DMS79 treated with DMSO at 0.1 percent for 48 hours (cell line): ENCODE results near the gene CERS6.
"Not testable (repeated sequence)": the region's sequence is repeated elsewhere in the genome, so short reads cannot be mapped to it uniquely, and the experiment has no call there.

ENCODE experiments used
- DNase-seq: peaks from one replicate; lab custom pipeline; 2025; lab: John Stamatoyannopoulos, UW

CERS6 gene

DNA sequence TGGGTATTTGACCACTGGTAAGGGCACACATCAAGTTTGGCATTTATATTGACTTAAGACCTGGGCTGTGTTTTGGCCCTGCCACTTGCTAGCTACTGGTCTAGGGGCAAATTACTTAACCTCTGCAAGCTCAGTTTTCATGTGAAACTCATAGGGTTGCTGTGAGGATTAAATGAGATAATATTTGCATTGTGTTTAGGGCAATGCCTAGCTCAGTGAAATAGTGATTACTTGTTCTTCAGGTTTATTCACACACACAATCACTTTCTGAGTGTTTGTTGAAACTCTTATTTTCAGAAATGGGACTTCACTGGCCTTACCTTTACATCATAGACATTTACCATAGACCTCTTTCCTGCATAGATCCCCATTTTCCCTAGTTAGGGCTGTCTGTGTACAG is 12.3 kb downstream of the CERS6 start:
- DNase-seq, result no peak

DNA sequence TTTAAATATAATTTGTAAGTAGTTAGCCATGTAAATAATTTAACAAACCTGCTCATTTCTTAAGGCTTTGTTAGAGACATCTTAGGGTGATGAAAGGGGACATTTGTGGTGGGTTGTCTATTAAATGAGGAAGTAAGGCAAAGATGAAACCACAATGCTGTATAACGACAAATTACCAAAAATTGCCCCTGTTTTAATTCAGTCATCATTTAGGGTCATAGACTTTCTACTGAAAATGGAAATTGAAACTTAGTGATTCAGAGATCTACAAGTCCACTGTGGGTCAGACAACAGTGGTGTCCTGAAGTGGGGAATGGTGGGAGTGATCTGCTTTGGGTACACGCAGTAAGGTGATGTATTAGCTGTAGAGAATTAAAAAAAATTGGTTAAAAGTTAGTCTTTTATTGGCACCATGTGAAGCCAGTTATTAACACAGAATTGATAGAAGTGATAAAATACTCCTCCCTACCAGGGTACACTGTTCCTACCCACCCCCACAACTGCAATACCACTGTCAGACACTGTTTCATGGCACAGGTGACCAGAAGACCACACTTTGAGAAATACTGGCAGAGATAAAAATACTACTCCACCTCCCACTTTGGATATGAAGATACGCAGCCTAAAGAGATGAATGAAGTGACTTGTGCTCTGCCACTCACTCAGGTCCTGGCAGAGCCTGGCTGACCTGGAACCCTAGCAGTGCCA is 13.4 kb downstream of the CERS6 start:
- no peak for DNase-seq

DNA sequence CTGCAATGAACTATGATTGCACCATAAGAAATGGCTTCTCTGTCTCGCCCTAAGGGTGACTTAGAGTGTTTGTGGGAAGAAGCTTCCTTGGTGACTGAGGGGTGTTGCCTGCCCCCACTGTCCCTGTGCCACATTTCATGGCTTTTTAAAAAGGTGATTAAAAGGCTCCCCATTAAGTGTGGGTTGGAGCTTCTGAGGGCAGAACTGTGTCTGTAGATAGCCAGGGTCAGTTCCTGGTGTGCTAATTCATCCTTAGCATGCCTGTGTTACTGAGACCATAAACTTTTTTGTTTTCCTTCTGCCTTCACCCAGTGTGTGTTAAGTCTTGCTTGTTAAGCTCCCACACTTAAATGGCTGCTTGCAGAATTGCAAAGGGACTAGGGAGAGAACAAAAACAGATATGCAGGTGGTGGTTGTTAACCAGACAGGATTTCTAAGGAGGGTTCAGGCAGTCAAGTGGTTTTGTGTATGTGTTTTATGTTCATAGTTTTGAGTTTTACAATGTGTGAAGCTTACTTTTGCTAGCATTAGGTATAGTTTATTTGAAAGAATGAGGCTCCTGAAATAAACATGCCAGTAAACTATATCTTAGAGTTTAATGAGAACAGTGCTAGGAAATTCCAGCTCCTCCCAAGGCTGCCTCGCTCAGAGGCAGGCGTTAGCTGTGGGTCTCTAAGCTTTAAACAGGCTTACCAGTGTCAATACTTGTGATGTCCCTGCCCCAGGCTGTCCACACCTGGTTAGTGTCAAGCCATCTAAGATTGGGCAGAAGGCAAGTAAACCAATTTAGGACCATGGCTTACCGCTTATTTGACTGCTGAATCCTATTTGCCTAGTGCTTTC is 14.5 kb downstream of the CERS6 start:
- peak; percentile 17 for DNase-seq

DNA sequence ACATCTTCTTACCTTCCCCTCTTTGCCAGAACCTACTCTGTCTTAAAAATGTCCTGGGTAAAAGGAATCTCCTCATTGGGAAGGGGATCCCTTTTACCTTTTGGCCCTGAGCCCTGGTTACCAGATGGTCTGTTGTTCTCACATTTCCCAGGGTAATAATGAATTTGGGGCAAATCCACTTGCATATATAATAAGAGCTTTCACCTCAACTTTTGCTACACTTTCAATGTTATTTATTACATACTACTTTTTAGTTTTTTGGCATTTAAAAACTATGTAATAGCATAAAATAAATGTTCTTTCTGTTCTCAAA is 15.0 kb downstream of the CERS6 start:
- DNase-seq, result no peak

DNA sequence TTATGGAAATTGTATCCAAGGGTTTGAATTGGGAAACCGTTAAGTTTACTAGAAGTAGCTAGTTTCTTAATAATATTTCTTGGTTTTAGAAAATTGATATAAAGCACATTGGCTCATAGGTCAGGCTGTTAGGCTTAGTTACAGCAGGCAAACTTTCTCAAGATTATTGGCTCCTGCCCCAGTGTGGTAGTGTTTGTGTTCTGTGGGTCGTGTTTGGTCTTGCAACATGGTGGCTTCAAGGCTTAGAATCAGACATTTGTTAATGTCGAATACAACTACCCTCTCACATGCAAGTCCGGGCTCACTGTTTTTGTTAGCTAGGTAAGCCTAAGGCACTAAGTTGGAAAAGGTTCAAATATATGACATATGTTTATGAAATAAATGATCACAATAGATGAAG is 19.6 kb downstream of the CERS6 start:
- DNase-seq, result no peak

DNA sequence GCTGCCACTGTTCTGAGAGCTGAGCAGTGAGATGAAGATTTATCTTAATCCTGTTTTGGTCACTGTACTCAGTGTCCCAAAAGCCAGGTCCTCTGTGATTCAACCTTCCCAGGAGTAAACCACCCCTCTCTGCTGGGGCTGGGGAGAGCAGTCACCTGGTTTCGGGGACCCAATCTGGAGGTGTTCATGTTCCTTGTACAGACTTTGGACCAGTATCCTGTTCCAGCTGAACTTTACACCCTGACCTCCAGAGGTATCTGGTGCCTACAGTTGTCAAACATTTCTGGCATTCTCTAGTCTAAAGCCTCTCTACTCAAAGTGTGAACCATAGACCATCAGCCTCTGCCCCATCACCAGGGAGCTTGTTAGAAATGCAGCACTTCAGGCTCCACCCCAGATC is 22.1 kb downstream of the CERS6 start:
- no peak for DNase-seq

DNA sequence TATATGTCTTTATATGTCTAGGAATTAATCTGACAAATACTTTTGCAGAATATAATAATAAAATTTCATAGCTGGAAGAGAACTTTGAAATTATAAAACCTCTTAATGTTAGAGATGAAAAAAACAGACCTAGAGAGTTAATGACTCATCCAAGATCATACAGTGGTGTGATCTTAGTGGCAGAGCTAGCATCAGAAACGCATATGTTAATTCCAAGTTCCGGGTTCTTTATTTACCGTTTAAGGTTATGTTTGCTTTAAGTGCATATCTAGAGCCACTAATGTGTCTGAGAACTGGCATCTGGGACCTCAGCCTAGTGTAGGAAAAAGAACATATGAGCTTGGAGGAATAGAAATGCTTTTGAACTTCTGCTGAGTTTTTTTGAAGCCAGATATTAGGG is 24.3 kb downstream of the CERS6 start:
- no peak for DNase-seq

DNA sequence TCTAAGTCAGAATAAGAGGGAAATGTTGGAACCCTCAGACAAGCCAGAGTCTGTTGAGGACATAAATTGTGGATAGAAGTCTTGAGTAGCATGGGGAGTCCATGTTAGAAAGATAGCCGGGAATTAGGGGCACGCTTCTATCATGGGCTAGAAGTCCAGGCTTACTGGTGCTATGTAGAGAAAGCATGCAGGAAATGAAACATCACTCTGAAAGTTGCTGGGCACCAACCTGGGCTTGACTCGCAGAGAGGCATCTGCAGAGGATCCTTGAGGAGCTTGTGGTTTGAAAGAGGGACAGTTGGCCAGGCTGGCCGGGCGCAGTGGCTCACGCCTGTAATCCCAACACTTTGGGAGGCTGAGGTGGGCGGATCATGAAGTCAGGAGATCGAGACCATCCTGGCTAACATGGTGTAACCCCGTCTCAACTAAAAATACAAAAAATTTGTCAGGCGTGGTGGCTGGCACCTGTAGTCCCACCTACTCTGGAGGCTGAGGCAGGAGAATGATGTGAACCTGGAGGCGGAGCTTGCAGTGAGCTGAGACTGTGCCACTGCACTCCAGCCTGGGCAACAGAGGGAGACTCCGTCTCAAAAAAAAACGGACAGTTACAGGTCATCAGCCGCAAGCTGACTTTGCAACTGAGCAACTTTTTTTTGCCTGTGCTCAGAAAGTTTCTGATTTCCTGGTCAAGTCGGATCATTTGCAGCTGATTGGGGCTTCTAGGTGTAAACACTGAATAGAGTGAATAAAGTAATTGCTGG is 24.9 kb downstream of the CERS6 start:
- DNase-seq, result no peak

DNA sequence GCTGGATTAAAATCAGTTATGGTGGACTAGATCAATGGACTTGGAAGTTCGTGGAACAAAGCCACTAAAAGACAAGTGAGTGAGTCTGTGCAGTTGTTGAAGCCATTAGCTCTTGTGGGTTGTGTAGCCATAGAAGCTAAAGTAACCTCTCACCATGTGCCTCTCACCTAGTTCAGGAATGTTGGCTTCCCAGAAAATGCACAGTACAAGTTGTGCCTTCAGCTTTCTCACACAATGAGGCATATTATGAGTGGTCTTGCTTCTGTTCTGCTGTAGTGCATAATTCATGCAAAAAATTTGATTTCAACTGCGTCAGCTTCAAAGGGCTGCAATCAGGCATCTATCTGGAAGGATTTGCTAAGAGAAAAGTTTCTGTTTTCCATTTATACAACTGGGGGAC is 26.2 kb downstream of the CERS6 start:
- DNase-seq, result no peak

DNA sequence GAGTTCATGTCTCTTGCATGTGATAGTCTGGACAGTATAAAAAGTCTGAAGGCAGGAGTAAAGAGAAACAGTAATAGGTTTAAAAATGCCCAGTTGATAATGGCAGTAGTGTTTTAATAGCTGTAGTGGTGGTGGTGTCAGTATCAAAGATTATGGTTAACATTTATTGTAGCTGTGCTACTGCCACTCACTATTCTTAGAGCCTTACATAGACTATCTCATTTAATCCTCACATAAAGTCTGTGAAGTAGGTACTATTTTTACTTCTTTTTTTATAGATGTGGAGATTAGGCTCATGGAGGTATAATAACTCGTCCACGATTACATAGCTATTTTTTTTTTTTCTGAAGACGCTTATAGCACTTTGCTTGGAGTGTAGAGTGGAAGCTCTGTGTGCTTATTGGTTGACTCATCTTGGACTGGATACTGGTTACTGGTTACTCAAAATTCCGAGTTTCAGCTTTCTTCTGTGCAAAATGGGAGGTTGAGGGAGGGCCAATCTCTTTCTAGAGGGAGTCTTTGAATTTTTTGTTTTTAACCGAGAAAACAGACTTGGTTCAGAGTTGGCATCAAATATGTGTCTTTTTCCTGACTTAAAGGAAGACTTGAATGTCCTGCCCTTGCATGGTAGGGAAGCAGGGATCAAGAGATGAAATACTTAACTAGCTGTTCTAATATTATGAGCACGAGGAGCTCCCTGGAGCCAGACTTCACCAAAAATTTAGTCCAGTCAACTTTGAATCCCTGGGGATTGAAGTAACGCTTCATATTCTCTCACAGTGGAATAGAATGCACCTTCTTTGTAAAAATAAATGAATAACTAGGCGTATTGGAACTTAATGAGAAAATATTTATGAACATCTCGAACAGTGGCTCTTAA is 27.1 kb downstream of the CERS6 start:
- DNase-seq, result no peak

DNA sequence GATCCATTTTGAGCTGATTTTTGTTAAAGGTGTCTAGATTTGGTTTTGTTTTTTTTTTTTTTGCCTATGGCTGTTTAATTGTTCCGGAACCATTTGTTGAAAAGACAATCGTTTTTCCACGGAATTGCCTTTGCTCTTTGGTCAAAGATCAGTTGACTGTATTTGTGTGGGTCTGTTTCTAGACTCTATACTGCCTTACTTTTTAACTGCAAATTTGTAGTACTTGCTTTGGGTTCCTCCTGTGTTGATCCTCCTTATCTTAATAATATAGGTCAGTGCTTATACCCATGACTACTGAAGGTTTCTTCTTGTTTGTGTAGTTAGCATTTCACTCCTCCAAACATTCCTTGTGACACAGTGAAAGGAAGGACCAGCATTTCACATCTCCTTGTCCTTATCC is 30.4 kb downstream of the CERS6 start:
- no peak for DNase-seq

DNA sequence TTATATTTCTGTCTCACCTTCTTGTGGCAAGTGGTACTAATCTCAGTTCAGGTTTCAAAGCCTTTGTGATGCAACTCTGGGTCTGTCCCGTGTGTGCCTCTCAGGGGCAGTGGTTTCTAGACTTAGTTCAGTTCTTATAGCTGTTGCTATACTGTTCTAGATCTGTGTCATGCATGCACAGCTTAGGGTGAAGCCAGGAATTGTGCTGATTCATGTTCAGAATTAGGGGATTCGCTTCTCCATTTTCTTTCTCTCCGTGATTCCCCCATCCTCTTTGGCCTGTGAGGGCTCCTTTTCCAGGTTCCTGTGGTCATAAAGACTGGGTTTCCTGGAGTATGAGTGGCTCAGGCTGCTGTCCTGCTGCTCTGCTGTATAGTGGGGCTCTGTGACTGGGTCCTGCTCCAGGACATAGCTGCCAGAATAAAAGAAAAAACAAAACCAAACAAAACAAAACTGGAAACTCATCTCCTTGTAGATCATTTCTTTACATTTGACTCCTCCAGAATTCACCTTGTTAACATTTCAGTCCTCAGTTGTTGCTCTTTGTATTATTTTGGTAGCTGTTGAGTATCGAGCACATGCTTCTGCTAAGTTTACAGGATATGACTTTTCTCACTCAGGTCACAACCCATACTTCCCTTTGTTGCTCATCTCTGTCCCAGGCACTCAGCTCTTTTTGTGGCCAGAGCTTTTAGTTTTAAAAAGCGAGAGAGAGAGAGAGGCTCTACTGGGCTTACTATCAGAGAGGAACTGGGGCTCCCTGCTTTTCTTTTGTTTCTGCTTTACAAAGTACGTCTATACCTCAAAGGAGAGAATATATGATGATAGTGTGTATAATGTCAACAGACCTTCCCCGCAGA is 34.2 kb downstream of the CERS6 start:
- DNase-seq, result no peak

DNA sequence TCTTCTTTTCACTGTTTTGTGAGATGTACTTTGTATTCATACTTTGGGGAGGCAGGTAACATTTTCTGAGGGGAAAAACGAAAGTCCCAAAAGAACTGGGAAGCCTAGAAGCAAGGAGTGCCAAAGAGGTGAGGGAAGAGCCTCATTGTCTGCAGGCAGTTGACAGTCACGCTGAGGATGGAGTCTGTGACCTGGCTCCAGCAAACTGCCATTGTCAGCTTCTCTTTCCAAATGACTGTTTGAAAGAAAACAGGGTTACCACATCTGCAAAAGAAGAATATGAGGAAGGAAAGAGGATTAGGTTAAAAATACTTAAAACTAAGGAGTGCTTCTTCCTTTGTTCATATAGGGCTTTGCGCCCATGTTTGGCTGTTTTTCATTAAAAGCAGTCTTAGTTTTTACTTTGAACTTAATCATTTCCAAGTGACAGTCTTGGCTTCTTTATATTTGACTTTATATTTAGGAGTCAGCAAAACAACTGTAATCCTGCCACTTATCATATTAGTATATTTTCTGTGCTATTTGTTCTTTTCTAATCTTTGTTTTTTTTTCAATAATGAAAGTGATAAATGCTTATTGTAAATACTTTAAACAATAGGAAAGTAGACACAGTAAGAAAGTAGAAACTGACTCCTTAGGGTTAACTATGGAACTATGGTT is 35.0 kb downstream of the CERS6 start:
- no peak for DNase-seq

DNA sequence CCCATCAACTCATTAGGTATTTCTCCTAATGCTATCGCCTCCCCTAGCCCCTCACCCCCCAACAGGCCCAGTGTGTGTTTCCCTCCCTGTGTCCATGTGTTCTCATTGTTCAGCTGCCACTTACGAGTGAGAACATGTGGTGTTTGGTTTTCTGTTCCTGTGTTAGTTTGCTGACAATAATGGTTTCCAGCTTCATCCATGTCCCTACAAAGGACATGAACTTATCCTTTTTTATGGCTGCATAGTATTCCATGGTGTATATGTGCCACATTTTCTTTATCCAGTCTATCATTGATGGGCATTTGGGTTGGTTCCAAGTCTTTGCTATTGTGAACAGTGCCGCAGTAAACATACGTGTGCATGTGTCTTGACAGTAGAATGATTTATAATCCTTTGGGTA is 35.7 kb downstream of the CERS6 start:
- not testable (repeated sequence) for DNase-seq

DNA sequence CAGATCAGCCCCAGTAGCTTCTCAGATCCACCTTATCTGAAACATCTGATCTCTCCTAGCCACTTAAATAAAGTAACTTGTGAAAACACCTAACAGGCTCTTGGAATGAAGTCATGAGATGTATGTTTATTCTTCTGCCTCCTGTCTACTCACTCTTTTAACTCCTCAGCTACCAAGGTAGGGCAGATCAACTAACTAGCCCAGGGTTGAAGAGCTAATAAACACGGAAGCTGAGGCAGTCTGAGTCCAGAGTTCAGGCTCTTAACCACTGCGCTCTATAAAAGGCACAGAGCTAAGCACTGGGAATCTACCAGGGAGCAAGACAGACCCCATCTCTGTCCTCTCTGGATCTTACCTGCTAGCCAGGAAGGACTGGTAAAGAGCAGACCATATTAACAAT is 37.1 kb downstream of the CERS6 start:
- DNase-seq, result not testable (repeated sequence)

DNA sequence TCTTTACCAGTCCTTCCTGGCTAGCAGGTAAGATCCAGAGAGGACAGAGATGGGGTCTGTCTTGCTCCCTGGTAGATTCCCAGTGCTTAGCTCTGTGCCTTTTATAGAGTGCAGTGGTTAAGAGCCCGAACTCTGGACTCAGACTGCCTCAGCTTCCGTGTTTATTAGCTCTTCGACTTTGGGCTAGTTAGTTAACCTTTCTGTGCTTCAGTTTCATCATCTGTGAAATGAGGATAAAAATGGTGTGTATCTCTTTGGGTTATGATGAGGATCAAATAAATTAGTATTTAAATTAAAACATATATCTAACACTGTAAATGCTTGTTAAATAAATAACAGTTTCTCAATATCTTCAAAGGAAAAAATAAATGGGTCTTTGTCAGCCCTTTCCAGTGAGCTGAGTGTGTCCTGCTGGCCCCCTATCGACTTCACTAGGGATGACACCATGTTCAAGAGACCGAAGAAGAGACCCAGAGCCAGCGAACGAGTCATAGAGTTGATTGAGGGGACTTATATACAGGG is 38.2 kb downstream of the CERS6 start:
- DNase-seq, result no peak

DNA sequence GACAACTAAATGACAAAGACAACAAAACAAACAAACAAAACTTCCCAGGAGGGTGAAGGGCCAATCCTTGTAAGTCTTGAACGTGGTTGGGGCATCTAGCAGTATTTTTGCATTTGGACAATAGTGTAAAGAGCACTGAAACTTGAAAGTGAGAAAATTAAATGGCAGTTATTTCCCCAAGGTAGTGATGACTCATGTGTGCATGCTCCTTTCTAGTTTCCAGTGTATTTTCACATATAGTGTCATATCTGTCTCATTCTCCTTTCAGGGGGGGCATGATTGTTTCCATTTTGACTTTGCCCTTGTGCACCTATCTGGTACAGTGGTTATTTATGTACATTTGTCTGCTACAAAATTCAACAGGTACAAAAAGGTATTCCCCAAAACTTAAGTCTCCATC is 39.5 kb downstream of the CERS6 start:
- no peak for DNase-seq

DNA sequence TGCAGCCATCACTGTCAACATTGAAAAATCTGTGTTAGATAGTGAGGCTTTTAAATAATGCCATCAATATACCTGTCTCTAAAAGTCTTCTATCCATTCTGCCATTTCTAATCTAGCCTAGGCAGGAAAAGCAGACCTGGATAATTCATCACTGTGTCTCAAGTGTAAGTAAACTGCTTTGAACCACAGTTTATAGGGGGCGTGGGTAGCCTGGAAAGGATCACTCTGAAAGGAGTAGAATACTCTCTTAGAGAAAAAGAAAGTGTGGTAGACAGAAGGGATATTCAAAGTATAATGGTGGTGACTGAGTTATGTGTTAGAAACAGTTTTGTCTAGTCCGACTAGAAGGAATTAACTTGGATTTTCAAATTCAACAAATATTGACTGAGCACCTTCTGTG is 40.8 kb downstream of the CERS6 start:
- no peak for DNase-seq

DNA sequence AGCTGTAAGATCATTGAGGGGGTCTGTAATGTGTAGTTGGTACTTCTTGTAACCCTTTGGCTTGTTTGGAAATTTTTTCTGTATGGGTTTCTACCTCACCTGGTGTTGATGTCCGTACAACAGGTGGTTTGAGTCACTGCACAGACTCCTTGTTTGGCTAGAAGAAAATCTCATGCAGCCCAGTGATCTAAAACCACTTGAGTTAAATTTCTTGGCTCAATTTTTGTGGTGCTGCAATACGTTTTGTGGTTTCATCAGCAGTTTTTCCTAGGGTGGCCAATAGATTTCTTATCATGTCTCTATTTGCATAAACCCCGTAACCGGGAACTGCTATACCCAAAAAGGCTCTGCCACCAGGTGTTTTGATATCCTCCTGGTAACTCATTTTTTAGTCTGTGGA is 43.4 kb downstream of the CERS6 start:
- DNase-seq, result no peak

DNA sequence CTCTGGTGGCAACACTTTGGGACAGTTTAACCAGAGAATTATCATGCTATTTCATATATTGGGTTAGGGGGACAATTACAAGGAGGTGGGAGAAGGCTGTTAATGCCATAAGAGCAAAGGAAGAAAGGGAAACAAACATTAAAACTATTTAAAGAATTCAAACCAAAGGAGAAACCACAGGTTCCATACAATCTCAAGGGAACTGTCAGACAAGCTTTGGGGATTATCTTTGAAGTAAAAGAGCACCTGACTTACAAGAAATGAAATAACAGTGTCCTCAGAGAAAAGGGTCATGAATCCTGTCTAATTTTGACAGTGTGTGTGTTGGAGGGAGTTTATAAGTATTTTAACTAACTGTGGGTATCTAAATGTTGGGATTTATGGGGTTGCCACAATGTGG is 44.4 kb downstream of the CERS6 start:
- DNase-seq, result no peak
